ENCODE results near the gene EFCAB14.
"Not testable (repeated sequence)": the region's sequence is repeated elsewhere in the genome, so short reads cannot be mapped to it uniquely, and the experiment has no call there.

The EFCAB14 gene

DNA sequence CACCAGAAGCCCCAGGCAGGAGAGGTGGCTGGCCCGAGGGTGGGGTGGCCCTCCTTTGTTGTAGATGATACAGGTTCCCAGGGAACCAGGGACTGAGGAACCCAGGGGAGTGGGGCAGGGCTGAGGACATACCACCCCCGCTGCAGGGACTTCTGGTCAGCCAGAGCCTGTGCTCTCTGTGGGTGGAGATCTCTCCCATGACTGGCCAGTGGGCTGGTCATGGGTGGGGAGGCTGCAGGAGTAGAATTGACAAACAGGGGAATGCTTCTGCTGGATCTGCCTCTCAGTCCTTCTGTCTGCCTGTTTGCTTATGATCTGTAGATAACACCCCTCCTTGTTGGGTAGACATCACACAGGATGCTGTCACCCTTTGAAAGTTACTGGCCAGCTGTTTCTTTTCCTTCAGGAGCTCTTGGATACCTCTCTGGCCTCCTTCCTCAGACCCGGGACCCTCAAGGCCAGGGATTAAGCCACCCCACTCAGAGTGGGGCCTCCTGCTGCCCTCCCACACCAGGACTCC, 2.8 kb upstream of the EFCAB14 start:
- DNase-seq (ENCODE audit: low read depth, low spot score) = no peak

DNA sequence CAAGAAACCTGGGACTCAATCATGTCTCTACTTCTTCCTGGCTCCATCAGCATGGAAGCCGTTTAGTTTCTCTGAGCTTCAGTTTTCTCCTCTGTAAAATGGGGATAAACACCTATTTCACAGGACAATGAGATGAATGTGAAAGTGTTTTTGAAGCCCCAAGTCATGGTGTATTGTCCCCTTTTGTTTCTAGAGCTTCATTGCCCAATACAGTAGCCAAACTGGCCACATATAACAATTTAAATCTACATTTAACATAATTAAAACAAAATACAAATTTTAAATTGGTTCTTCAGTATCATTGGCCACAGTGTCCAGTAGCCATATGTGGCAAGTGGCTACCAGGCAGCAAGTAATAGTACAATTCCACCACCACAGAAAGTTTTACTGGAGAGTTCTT, 2.3 kb upstream of the EFCAB14 start:
- no peak for DNase-seq (ENCODE audit: low read depth, low spot score)

DNA sequence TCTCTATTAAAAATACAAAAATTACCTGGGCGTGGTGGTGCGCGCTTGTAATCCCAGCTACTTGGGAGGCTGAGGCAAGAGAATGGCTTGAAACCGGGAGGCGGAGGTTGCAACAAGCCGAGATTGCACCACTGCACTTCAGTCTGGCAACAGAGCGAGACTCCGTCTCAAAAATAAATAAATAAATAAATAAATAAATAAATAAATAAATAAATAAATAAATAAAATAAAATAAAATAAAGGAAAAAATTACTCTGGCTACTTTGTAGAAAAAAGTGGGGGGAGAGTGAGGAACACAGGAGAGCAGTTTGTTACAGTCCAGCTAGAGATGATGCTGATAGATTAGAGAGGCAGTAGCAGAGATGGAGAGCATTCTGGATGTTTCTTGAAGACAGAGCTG, 1.4 kb upstream of the EFCAB14 start:
- DNase-seq (ENCODE audit: low read depth, low spot score) = not testable (repeated sequence)

DNA sequence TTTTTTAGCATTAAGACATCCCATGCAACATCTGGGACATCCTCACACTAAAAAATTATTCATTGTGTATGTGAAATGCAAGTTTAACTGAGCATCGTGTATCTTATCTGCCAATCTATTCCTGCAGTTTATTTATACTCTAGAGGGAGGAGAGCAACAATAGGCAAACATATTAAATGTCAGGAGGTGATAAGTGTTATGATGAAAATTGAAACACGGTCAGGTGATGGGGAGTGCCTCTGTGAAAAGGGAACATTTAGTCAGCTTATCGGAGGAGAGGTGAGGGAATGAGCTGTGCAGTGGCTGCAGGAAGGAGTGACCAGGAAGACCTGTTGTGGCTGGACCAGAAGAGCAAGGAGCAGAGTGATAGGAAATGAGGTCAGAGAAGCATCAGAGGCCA, 775 bp upstream of the EFCAB14 start:
- no peak for DNase-seq (ENCODE audit: low read depth, low spot score)

DNA sequence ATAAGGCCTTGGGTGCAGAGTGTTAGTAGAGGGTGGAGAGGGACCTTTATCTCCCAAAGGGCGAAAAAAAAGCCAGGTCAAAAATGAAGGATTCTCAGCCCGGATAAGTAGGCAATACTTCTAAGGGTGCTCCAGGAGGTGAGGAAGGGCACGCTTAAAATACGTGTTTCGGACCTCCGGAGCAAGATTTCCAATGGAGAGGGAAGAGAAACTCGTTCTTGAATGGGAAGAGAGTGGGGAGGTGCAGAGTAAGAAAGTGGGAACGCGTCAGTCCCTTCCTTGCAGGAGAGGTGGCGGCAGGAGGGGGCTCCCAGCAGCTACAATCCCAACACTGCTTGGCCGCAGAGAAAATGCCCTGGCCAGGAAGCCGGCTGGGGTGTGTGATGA, 581 bp downstream of the EFCAB14 start:
- no peak for DNase-seq (ENCODE audit: low read depth, low spot score)

DNA sequence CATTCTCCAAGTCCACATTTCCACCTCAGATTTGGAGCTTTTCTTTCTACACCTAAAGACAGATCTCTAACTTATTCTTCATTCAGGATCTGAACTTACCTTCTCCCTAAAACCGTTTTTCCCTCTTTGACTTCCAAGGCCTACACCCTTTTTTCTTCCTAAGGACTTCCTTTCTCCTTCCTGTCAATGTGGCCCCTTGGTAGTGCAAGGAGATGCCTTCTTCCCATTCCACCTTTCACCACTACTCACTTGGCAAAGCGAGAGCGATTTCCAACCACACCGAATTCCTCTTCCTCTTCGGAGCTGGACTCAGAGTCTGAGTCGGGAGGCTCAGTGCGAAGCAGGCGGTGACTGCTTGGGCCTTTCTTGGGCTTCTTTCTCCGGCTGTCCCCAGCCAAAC, 1.3 kb downstream of the EFCAB14 start:
- no peak for DNase-seq (ENCODE audit: low read depth, low spot score)

DNA sequence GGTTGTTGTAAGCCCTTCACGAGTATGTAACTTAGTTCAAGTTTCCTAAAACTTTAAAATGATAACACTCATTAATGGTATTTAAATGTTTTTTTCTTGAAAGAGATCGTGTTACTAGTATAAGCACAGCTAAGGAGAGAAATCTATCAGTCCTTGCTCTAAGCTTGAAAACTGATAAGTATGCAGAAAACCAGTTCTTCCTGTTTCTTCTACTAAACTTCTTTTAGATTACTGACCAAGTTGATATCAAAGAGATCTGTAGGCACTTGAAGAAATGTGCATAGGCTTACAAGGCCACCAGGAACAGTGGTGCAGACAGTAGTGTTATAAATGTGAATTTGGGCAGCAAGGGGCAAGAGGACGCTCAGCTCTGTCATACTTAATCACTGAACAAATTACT, 3.9 kb downstream of the EFCAB14 start:
- DNase-seq (ENCODE audit: low read depth, low spot score) = no peak

DNA sequence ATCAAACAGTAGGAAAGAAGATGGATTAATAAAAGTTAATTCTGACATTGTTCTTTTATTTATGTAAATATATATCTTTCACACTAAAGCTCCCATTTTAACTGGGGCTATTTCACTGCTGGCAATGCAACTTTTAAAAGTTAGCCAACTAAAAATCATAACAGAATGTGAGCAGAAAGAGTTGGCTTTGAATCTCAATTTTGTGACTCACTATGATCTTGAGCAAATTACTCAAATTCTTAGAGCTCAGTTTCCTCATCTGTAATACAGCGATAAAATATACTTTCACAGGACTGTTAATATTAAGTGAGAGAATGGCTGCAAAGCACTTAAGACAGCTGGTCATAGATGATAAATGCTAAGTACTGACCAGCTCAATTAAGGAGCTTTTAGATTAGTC, 10.8 kb downstream of the EFCAB14 start:
- no peak for DNase-seq (ENCODE audit: low read depth, low spot score)

DNA sequence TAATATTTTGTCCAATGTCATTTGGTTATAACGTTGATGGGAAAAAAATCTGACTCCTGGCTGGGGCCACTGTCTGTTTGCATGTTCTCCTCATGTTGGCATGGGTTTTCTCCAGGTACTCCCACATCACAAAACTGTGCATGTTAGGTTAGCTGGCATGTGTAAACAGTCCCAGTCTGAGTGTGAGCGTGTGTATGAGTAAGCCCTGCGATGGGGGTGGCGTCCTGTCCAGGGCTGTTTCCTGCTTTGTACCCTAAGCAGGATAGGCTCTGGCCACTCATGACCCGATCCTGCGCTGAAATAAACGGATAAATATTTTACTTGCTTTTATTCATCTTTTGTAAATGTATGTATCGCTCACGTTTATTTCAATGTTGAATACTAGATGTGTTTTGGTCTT, 13.5 kb downstream of the EFCAB14 start:
- no peak for DNase-seq (ENCODE audit: low read depth, low spot score)

DNA sequence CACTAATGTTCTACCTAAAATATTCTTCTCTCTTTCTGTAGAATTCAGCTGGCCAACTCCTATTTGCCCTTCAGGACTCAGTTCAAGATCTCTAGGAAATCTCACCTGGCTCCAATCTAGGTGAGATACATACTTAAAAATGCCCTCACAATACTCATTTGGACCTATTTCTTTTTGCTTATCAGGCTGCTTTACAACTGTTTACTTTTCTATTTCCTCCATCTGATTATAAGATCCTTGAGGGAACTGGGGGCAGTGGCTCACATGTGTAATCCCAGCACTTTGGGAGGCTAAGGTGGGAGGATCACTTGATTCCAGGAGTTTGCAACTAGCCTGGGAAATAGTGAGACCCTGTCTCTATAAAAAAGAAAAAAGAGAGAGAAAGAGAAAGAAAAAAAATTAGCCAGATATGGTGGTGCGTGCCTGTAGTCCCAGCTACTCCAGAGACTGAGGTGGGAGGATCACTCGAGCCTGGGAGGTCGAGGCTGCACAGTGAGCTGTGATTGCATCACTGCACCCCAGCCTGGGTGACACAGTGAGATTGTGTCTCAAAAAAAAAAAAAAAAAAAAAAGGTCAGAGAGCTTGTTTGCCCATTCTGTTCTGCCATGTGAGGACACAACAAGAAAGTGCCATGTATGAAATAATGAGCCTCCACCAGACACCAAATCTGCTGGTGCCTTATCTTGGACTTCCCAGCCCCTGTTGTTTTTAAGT, 14.8 kb downstream of the EFCAB14 start:
- DNase-seq (ENCODE audit: low read depth, low spot score) = no peak

DNA sequence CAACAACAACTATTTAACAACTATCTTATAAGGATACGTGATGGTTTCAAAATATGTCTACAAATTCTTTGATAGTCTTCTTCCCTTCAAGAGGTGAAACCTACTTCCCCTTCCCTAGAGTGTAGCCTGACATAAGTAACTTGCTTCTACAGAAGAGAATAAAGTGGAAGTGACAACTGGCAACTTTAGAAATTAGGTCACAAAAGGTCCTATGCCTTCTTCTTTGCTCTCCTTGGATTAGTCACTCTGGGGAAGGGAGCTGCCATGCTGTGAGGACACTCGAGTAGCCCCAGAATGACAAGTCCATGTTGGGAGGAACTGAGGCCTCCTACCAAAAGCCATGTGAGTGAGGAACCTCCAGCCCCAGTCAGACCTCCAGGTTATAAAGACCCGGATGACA, 19.2 kb downstream of the EFCAB14 start:
- no peak for DNase-seq (ENCODE audit: low read depth, low spot score)

DNA sequence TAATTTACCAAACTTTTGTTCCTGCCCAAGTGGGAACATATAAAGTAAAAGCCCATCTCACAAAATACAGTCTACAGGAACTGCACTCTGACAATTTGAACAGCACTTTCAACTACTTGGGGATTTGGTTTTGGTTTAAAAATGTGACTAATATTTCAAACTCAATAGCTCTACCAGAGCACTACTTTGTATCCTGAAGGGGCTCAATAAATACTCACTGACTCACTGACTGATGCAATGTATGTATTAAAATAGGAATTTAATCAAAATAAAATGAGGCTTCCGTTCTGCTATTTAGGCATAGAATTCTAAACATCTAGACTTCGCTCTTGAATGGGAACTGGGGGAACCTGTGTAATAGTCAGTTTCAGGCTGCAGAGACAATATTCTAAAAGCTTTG, 21.9 kb downstream of the EFCAB14 start:
- DNase-seq (ENCODE audit: low read depth, low spot score) = no peak

DNA sequence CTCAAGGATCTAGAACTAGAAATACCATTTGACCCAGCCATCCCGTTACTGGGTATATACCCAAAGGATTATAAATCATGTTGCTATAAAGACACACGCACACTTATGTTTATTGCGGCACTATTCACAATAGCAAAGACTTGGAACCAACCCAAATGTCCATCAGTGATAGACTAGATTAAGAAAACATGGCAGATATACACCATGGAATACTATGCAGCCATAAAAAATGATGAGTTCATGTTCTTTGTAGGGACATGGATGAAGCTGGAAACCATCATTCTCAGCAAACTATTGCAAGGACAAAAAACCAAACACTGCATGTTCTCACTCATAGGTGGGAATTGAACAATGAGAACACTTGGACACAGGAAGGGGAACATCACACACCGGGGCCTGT, 24.2 kb downstream of the EFCAB14 start:
- not testable (repeated sequence) for DNase-seq (ENCODE audit: low read depth, low spot score)

DNA sequence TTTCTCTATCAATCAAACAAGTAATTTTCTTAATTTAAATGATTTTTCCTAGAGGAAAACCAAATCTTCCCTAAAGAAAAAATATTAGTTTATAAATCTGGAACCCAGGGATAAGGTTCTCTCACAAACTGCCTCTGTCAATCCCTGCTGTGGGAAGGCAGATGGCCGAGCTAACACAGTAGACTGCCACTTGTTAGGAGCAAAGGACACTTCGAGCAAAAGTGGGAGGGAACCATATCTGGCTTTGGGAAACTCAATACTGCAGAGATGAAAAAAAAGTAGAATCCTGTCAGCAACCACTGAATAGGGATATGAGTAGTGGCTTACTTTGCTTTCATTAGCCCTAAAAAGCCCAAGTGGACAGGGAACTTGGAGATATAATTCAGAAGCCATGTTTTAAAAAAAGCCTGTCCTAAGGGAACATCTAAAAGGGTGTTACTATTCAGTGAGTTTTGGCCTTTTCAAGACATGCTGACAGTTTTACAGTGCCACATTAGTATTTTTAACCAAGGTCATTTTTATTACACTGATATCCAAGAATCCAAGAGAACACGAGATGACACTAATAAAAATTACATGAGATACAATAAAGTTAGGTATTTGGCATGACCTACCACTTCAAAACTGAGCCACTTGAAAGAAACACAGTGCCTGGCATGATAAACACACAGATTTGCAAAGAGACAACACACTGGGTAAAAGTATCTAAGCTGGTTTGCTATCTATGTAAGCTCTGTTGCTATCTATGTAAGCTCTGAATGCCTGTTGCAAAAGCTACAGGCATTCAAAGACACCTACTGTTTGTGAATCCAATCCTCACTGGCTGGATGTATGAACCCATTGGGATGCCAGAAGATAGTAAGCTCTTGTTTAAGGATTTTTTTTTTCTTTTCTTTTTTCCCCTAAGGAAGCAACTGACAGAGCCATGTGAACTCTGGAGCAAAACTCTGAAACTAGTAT, 25.8 kb downstream of the EFCAB14 start:
- no peak for DNase-seq (ENCODE audit: low read depth, low spot score)

DNA sequence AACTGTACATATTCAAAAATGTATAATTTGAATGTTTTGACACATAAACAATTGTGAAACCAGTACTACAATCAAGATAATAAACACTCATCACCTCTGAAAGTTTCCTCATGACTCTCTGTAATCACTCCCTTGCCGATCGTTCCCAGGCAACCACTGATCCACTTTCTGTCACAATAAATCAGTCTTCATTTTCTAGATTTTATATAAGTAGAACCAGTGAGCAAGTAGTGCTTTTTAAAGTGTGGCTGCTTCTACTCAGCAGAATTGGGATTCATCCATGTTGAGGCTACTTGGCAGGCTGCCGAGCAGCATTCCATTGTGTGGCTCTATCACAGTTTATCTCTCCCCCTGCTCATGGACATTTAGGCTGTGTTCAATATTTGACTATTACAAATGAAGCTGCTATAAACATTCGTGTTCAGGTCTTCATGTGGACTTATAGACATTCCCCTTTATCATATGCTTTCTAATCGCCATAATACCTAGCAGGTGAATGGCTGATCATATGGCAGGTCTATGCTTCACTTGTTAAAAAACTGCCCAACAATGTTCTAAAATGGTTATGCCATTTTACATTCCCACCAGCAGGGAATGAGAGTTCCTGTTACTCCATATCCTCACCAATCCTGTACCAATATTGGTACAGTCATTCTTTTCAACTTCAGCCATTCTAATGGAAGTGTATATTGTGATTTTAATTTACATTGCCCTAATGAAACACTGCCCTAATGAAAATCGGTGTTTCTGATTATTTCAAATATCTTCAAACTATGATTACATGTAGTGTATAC, 26.7 kb downstream of the EFCAB14 start:
- no peak for DNase-seq (ENCODE audit: low read depth, low spot score)

DNA sequence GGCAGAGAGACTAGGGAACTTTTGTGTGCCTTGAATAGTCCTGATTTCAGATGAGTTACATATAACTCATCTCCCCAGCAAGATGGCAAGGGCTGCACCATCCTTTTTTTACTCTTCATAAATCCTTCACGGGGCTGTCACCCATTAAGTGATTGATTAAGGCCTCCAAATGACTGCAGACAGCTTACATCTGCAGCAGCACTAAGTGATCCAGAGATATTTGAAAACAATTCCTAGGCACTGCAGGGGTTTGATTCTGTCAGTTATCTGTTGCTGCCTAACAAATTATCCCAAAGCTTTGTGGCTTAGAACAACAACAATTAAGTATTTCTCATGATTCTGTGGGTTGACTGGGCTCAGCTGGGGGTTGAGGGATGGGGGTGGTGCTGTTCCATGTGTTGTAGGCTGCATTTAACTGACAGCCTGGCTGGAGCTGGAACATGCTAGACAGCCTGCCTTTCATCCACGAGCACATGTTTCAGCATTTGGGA, 27.9 kb downstream of the EFCAB14 start:
- DNase-seq (ENCODE audit: low read depth, low spot score) = no peak

DNA sequence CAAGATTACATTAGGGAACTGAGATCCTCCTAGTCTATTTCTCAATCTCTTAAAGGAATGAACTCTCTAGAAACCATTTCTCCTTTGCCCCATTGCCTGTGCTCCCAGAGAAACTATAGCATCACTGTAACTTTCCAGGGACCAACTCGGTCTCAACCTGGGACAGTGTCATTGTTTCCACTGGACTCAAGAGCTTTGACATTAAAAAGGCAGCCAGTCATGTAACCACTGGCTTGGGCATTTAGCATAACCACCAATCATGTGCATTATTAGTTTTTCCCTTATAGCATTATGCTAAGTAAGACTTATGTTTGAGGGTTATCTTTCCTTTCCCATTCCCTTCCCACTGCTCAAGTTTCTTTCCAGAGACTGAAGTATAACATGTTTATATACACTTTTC, 29.0 kb downstream of the EFCAB14 start:
- DNase-seq (ENCODE audit: low read depth, low spot score) = no peak

DNA sequence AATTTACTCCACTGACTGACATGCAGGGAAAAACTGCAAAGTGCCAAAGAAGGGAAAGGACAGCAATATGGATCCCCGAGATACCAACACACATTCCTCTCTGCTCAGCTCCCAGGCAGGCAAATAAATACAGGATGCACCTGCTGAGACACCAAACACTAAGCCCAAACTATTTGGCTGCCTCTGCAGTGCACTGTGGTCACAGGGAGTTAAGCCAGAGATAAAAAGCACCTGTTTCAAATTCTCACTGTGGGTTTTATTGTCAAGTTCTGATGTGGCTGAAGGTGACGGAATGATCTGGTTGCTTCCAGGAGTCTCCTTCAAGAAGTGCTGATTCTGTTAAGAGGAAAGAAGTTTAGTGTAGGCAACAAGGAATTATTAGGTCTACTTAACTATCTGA, 29.6 kb downstream of the EFCAB14 start:
- no peak for DNase-seq (ENCODE audit: low read depth, low spot score)

DNA sequence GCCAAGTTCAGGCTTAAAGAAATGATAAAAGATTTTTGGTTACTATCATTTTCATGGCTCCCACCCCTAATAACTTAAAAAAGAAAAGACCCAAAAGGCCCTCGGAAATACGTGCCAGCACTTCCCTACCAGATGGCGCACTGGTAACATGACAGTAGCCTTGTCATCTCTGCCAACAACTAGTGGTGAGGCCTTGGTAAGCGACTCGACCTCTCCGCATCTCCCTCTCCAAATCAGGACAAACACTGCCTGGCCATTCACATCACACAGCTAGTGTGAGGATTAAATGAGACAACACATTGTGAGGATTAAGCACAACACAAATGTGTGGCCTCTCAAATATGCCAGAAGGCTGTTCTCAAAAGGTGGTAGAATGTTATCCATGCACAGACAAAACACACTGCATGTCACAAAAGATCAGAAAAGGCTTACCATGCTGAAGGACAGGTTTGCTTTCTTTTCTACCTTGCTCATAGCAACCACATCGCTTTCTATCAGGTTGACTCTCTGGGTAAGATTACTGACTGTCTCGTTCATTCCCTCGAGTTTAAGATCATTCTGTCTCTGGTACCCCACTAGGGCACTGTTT, 30.9 kb downstream of the EFCAB14 start:
- DNase-seq (ENCODE audit: low read depth, low spot score) = no peak

DNA sequence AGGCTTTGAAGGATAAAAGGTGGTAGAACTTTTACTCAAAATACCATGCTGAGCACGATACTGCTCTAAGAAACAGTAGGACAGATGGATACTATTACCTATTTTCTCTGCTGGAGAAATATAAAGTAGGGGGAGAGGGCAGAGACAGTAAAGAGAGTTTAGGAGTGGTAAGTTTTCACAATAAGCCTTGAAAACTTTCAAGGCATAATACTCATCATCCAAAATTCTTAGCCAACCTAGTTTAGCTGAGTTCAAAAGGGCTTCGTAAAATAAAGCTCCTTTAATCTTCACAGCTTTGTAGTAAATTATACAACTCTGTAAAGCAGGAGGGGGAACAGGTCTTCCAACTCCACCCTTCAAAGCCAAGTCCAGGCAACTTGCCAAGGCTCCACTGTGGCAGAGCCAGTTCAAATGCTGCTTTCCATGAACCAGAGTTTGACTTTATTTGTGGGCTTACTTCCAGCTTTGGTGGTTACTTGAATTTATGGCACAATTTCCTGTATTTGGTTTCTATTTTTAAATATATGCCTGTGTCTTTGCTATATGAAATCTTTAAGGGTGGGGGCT, 31.7 kb downstream of the EFCAB14 start:
- no peak for DNase-seq (ENCODE audit: low read depth, low spot score)

DNA sequence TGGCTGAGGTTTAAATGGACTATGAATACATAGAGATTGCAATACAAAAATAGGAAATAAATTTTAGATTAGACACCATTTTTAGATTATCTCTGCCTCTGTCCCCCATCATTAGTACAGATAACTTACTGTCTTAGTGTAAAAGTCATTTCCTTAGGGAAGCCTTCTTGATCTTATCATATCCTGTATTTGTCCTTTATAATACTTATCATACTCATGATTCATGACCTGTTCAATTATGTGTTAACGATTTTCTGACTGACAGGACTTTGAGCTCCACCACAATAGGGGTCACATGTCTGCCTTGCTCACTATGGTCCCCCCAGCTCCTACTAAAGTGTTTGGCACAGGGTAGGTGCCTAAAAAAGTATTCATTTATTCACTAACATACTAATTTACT, 32.7 kb downstream of the EFCAB14 start:
- no peak for DNase-seq (ENCODE audit: low read depth, low spot score)

All from smooth muscle cell of the brain vasculature (primary cell).